Measurements from ENCODE around the gene SMARCC2.
A peak's percentile ranks its signal among the peaks of the same experiment; 100 is the strongest.
"Not testable (repeated sequence)": the region's sequence is repeated elsewhere in the genome, so short reads cannot be mapped to it uniquely, and the experiment has no call there.

Gene SMARCC2

GRCh38 chr12:56162468-56163290 lies 26.6 kb downstream of the SMARCC2 start:
- DNase-seq = no peak

- no peak for DNase-seq
Measured at GRCh38 chr12:56161690-56162351, 27.5 kb downstream of the SMARCC2 start.

GRCh38 chr12:56160894-56161689 lies 28.2 kb downstream of the SMARCC2 start:
- DNase-seq = no peak

GRCh38 chr12:56160193-56160763 lies 29.0 kb downstream of the SMARCC2 start:
- DNase-seq = no peak

- DNase-seq = no peak
Measured at GRCh38 chr12:56159482-56160192, 29.6 kb downstream of the SMARCC2 start.

GRCh38 chr12:56158926-56159461 lies 30.3 kb downstream of the SMARCC2 start:
- peak; percentile 44 for DNase-seq

- DNase-seq = peak; percentile 91
Measured at GRCh38 chr12:56158029-56158925, 31.0 kb downstream of the SMARCC2 start, which contains the start of gene MYL6. TSS of gene MYL6 (plus strand) at chr12:56158359. CDS start at chr12:56158402, 43 bp downstream.

- peak; percentile 84 for DNase-seq
Measured at GRCh38 chr12:56157201-56158028, 31.9 kb downstream of the SMARCC2 start.

GRCh38 chr12:56156464-56157200 lies 32.7 kb downstream of the SMARCC2 start:
- DNase-seq = not testable (repeated sequence)

GRCh38 chr12:56155256-56155845 lies 33.9 kb downstream of the SMARCC2 start:
- no peak for DNase-seq

- DNase-seq = no peak
Measured at GRCh38 chr12:56154818-56155217, 34.5 kb downstream of the SMARCC2 start.

- DNase-seq = no peak
Measured at GRCh38 chr12:56154246-56154771, 35.0 kb downstream of the SMARCC2 start.

GRCh38 chr12:56153678-56154065 lies 35.6 kb downstream of the SMARCC2 start:
- no peak for DNase-seq

GRCh38 chr12:56152756-56153677 lies 36.3 kb downstream of the SMARCC2 start:
- no peak for DNase-seq

GRCh38 chr12:56152132-56152755 lies 37.0 kb downstream of the SMARCC2 start, which contains the start of gene MYL6B:
TSS of gene MYL6B (plus strand) at chr12:56152587. CDS start at chr12:56153919, 1,332 bp downstream.
- DNase-seq = peak; percentile 78

GRCh38 chr12:56151672-56152131 lies 37.6 kb downstream of the SMARCC2 start:
- peak; percentile 42 for DNase-seq

GRCh38 chr12:56150563-56150962 lies 38.7 kb downstream of the SMARCC2 start:
- DNase-seq = no peak
